Thyroid gland (tissue), 4 donors: Measurements from ENCODE around the gene JAG2. TPM values are rescaled to one million over a fixed set of nuclear protein-coding genes. Genes with fewer than 3 reads are reported as not detected.
"Not testable (repeated sequence)": the region's sequence is repeated elsewhere in the genome, so short reads cannot be mapped to it uniquely, and the experiment has no call there.

Source experiments
- DNase-seq, 2 donors: peaks; one replicate each; pipeline ENCODE4 v3.0.0-alpha.2; 2019
- H3K27ac ChIP-seq, 3 donors: fragments of 200-600 bp; sonication (generic); 1 replicate in 2 of 3; 2 replicates in 1 of 3; pipeline ENCODE4 v1.5.1; 2016 to 2019; ENCODE audit warnings: mild to moderate bottlenecking in 1 of 3, moderate library complexity in 1 of 3
- H3K27me3 ChIP-seq: fragments of 200-600 bp; sonication (generic); one replicate; pipeline ENCODE4 v1.5.1; 2019
- H3K36me3 ChIP-seq, 2 donors: fragments of 200-600 bp; sonication (generic); one replicate each; pipeline ENCODE4 v1.5.1; 2016 to 2019
- H3K4me1 ChIP-seq, 2 donors: fragments of 200-600 bp; sonication (generic); one replicate each; pipeline ENCODE4 v1.5.1; 2017 to 2019
- H3K4me3 ChIP-seq, 3 donors: fragments of 200-600 bp; sonication (generic); replicated peaks in 1 of 3; 1 replicate in 2 of 3; 2 replicates in 1 of 3; pipeline ENCODE4 v1.5.1; 2016; ENCODE audit warnings: mild to moderate bottlenecking in 1 of 3
- H3K9me3 ChIP-seq: fragments of 200-600 bp; sonication (generic); one replicate; pipeline ENCODE4 v1.5.1; 2017
- POLR2A ChIP-seq, 2 donors: fragments of 450-650 bp; IDR thresholded peaks; one replicate each; pipeline ENCODE4 v1.6.1; 2017; ENCODE audit warnings: antibody characterized with exemption in 2 of 2, mild to moderate bottlenecking in 2 of 2, moderate library complexity in 1 of 2
- WGBS, 2 donors: methylation state at CpG; one replicate each; pipeline ENCODE4 v1.1.5; 2017; 5-methylcytosine and 5-hydroxymethylcytosine counted together
- intact Hi-C: fragments of 100-400 bp; cut with DNase I; formaldehyde crosslinking; loops from one replicate; pipeline ENCODE4 v1.15.1; 2023
- total RNA-seq, 4 donors: library from RNA; depleted of rRNA; stranded (reverse); fragments of >200 nt; gene quantifications; one replicate each; pipeline ENCODE4 v1.2.3, GENCODE V29; 2016
- TF ChIP-seq, protein P1 (sequence below), 6 experiments: fragments of 200-600 bp in 3 of 6; fragments of 450-650 bp in 3 of 6; sonication (generic) in 3 of 6; IDR thresholded peaks; one replicate each; pipeline ENCODE4 v1.5.1; 2016 to 2019; ENCODE audit warnings: antibody characterized with exemption in 6 of 6, mild to moderate bottlenecking in 2 of 6, inconsistent platforms in 1 of 6, moderate library complexity in 1 of 6

The JAG2 gene
- total RNA-seq, 4 donors from 2014 or later = 3.9 to 10.7 (median 5.2) TPM

DNA sequence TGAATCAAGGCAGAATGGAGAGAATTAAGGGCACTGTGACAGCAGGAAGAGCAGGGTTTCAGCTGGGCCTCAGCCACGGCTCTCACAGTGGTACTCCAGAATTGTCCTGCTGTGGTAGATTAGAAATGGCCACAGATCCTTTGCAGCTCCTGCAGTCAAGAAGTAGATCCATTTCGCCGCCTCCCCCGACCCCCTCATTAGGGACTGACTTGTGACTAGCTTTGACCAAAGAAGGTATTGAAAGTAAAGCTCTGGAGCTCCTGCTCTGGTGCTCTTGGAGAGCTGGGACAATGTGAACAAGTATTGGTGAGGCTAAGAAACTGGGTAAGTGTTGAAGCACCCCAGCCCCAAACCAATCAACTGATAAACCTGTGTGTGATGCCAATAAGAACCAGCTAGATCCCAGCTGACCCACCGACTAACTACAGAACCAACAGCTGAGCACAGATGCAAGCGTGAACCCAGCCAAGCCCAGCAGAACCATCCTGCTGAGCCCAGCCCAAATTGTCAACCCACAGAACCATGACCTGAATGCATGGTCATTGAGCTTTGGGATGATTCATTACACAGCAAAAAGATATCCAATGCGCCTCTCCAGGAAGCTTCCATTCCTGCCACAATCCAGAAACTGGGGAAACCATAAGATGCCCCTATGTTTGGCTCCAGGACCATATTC lies 50.7 kb downstream of the JAG2 start:
- TF ChIP-seq, protein P1, sequence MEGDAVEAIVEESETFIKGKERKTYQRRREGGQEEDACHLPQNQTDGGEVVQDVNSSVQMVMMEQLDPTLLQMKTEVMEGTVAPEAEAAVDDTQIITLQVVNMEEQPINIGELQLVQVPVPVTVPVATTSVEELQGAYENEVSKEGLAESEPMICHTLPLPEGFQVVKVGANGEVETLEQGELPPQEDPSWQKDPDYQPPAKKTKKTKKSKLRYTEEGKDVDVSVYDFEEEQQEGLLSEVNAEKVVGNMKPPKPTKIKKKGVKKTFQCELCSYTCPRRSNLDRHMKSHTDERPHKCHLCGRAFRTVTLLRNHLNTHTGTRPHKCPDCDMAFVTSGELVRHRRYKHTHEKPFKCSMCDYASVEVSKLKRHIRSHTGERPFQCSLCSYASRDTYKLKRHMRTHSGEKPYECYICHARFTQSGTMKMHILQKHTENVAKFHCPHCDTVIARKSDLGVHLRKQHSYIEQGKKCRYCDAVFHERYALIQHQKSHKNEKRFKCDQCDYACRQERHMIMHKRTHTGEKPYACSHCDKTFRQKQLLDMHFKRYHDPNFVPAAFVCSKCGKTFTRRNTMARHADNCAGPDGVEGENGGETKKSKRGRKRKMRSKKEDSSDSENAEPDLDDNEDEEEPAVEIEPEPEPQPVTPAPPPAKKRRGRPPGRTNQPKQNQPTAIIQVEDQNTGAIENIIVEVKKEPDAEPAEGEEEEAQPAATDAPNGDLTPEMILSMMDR (IDR thresholded peaks at IDR 0.05) = no peak
- no peak for TF ChIP-seq POLR2A (IDR thresholded peaks at IDR 0.05)
- WGBS, 2 donors = 93 to 96% methylated on average over 6 to 7 of the region's 7 CpGs
- no peaks in the 10 kb centered on the region for H3K27me3 ChIP-seq
- no peak overlapping the region for H3K27ac ChIP-seq
- H3K36me3 ChIP-seq = no peaks in the 10 kb centered on the region
- H3K4me3 ChIP-seq = no peak overlapping the region
- no peak for DNase-seq
- H3K9me3 ChIP-seq = no peaks in the 10 kb centered on the region
- H3K4me1 ChIP-seq = no peaks in the 10 kb centered on the region
- intact Hi-C loops = no loop called here

- DNase-seq = no peak
- intact Hi-C loops = no loop called here
- Histone ChIP-seq H3K4me1 (no peaks in the 10 kb centered on the region), H3K9me3 (no peaks in the 10 kb centered on the region), H3K36me3 (no peaks in the 10 kb centered on the region), H3K27ac (no peak overlapping the region), H3K4me3 (no peak overlapping the region), H3K27me3 (no peaks in the 10 kb centered on the region)
- TF ChIP-seq, protein P1 (IDR thresholded peaks at IDR 0.05) = no peak
- TF ChIP-seq POLR2A (IDR thresholded peaks at IDR 0.05) = no peak
- WGBS, 2 donors = 92 to 100% methylated on average over 2 of the region's 2 CpGs
These were observed 51.3 kb downstream of the JAG2 start for GRCh38 chr14:105117257-105117646.

DNA sequence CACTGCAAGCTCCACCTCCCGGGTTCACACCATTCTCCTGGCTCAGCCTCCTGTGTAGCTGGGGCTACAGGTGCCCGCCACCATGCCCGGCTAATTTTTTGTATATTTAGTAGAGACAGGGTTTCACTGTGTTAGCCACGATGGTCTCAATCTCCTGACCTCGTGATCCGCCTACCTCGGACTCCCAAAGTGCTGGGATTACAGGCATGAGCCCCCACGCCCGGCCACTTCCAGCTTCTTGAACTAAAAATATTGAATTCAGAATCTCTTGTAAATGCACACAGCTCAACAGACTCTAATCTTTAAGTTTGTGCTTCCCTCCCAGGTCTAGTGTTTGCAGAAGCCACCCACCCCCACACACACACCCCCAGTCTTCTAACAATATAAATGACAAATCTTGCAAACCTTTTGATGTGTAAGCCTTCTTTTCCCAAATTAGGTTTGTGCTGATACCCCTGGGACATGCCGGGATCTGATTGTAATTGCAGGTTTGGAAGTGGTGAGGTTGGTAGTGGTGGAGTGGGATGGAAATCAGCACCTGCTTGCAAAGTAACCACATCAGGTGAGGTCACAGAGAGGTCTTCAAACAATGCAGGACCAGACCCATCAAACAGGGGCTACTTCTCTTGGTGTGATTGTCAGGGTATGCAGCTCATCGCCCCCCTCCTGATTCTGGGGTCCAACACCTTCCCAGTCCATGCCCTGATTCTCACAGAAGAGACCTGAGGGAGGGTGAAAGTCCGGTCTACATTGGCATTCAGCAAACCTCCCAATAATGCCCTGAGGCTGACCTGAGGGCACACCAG lies 51.9 kb downstream of the JAG2 start:
- Histone ChIP-seq H3K27ac (no peak overlapping the region), H3K27me3 (no peaks in the 10 kb centered on the region), H3K36me3 (no peaks in the 10 kb centered on the region), H3K4me3 (no peak overlapping the region), H3K9me3 (no peaks in the 10 kb centered on the region), H3K4me1 (no peaks in the 10 kb centered on the region)
- TF ChIP-seq, protein P1 (IDR thresholded peaks at IDR 0.05) = no peak
- no peak for TF ChIP-seq POLR2A (IDR thresholded peaks at IDR 0.05)
- WGBS, 2 donors = 88 to 93% methylated on average over 12 of the region's 12 CpGs
- no peak for DNase-seq
- intact Hi-C loops = no loop called here

- H3K36me3 ChIP-seq, H3K4me1 ChIP-seq, H3K4me3 ChIP-seq, H3K27me3 ChIP-seq, H3K9me3 ChIP-seq, intact Hi-C loops, DNase-seq, H3K27ac ChIP-seq: not testable (repeated sequence)
- 94 to 95% methylated on average over 8 of the region's 8 CpGs for WGBS, 2 donors
These were observed 59.3 kb downstream of the JAG2 start for GRCh38 chr14:105109243-105109642.

DNA sequence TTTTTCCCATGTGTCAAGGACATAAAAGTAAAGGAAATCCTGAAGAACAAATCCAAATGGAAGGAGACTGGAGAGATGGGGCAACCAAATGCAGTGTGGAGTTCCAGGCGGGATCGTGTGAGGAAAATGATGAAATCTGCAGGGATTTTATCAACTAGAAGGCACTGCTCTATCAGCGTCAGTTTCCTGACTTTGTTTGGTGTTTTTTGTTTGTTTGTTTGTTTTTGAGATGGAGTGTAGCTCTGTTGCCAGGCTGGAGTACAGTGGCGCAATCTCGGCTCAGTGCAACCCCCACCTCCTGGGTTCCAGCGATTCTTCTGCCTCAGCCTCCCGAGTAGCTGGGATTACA lies 60.1 kb downstream of the JAG2 start:
- H3K4me1 ChIP-seq = no peaks in the 10 kb centered on the region
- no peak overlapping the region for H3K27ac ChIP-seq
- no peaks in the 10 kb centered on the region for H3K36me3 ChIP-seq
- no peaks in the 10 kb centered on the region for H3K9me3 ChIP-seq
- H3K27me3 ChIP-seq = no peaks in the 10 kb centered on the region
- no peak for DNase-seq
- TF ChIP-seq, protein P1 (IDR thresholded peaks at IDR 0.05) = no peak
- no peak for TF ChIP-seq POLR2A (IDR thresholded peaks at IDR 0.05)
- intact Hi-C loops = no loop called here
- no peak overlapping the region for H3K4me3 ChIP-seq
- 80 to 82% methylated on average over 7 of the region's 7 CpGs for WGBS, 2 donors
